Stimulated activated CD8-positive, alpha-beta memory T cell treated with anti-CD3 and anti-CD28 coated beads, Interleukin-2, amount 100 ng/mL, for 1 hour (primary cell): ENCODE measurements around the gene GNRH2.
"Not testable (repeated sequence)": the region's sequence is repeated elsewhere in the genome, so short reads cannot be mapped to it uniquely, and the experiment has no call there.

ENCODE experiments used
- DNase-seq, 2 donors: peaks; one replicate each; pipeline ENCODE4 v3.0.0-alpha.2; 2020; ENCODE audit warnings: low read depth in 2 of 2

The GNRH2 gene

GRCh38 chr20:3043322-3043721, at the start of gene GNRH2:
GNRH2 (plus strand) TSS chr20:3043622; CDS start chr20:3044415, 793 bp downstream.
- no peak for DNase-seq

GRCh38 chr20:2995796-2996195, 47.6 kb upstream of the GNRH2 start:
- DNase-seq, result no peak

- no peak for DNase-seq
Measured at GRCh38 chr20:2998728-2999127, 44.7 kb upstream of the GNRH2 start.

DNA sequence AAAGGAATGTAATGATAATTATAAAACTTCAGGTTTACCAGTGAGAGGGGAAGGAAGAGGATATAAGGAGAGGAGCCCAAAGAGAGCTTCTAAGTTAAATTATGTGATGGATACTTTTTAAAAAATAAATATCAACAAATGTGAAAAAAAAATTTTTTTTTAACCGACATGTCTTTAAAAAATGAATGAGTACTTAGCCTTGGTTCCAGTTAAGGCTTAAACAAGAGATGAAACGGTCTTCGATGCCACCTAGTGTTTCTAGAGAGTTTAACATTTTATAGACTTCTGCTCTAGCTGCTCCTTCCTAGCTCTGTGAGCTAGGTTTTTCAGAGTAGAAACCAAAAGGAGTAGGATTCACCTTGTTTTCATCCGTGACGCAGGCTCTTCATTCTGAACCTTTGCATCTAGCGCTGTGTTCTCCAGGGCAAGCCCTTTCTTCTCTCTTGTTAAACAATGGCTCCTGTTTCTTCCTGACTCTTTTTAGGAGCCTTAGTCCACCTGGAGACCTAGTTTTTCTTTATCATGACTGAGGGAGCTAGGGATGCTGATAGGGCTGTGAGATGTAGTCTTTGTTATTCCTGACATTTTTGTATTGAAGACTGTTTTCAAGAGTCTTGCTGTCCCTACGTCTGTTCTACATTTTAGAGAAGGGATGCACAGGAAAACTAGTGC, 42.4 kb upstream of the GNRH2 start:
- no peak for DNase-seq

DNA sequence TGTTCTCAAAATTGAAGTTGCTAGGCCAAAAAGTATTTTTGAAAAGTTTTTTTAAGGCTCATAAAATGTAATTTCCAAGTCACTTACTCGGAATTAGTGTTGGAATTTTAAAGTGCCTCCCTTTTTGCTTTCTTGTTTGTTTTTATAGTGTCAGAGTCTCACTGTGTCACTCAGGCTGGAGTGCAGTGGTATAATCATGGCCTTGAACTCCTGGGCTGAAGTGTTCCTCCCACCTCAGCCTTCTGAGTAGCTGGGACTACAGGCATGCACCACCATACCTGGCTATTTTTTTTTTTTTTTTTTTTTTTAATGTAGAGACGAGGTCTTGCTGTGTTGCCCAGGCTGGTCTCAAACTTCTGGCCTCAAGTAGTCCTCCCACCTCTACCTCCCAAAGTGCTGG, 40.0 kb upstream of the GNRH2 start:
- no peak for DNase-seq

- DNase-seq, result no peak
Measured at GRCh38 chr20:3010985-3011723, 32.3 kb upstream of the GNRH2 start.

DNA sequence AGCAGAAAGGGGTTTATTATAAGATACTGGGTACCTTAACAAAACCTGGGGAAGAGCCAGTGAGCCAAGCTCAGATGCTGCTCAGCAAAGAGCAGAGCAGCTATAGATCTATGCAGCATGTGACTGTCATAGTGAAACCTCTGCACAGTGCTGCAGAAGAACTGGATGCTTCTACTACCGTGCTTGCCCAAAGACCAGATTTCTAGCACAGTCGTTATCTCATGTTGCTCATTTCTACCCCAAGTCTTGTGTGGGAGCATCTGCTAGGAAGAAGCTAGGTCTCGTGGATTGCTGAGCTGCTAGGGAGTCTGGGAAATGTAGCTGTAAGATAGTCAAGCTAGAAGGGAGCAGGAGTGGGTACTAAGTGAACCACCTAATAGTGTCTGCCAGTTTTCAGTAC, 31.7 kb upstream of the GNRH2 start:
- DNase-seq, result no peak

DNA sequence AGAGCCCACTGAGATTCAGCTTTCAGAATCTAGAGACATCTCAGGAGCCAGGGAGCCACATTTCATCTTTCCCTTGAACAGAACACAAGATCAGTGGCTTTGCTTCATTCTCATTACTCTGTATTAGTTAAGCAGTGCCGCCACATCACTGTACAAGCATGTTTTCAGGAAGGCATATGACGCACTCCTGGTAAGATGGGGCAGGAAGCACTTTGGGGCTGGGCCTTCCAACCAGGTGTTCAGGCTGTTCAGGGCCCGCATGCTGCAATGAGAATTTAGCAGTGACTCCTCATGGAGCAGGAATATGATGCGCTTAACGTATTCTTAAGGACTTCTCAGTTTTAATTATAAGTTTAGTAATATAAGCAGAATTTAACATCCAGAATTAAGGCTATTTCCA, 29.7 kb upstream of the GNRH2 start:
- DNase-seq, result no peak

DNA sequence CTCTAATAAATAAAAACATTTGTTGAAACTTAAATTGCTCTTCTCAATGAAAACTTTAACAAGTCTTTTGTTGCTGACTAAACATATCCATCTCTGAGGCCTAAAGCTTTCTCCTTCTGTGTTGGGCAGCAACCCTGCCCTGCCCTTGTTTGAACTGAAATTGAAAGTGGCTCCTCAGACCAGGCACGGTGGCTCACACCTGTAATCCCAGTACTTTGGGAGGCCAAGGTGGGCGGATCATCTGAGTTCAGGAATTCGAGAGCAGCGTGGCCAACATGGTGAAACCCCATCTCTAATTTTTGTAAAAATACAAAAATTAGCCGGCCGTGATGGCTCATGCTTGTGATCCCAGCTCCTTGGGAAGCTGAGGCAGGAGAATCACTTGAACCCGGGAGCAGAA, 29.2 kb upstream of the GNRH2 start:
- no peak for DNase-seq

GRCh38 chr20:3014662-3015061, 28.8 kb upstream of the GNRH2 start:
- no peak for DNase-seq

GRCh38 chr20:3015302-3015701, 28.1 kb upstream of the GNRH2 start:
- DNase-seq, result not testable (repeated sequence)

DNA sequence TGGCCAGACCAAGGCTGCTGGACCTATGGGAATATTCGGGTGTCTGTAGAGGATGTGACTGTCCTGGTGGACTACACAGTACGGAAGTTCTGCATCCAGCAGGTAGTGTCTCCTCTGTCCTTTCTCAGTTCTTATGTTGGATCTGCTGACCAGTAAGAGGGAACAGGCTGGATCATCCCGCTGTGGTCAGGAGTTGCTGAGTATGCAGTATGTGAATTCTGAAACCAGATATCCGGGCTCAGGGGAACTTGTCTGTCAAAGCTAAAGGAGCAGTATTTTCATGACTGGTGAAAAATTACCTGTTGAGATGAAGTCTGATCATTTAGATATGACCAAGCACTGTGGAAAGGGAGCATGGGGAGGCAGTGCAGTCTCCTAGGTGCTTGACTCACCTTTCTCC, 22.1 kb upstream of the GNRH2 start:
- no peak for DNase-seq

- no peak for DNase-seq
Measured at GRCh38 chr20:3021777-3022176, 21.6 kb upstream of the GNRH2 start.

- DNase-seq, result not testable (repeated sequence)
Measured at GRCh38 chr20:3022559-3023490, 20.6 kb upstream of the GNRH2 start.

GRCh38 chr20:3027987-3028386, 15.4 kb upstream of the GNRH2 start:
- DNase-seq, result no peak

GRCh38 chr20:3031524-3032147, 11.8 kb upstream of the GNRH2 start:
- no peak for DNase-seq

DNA sequence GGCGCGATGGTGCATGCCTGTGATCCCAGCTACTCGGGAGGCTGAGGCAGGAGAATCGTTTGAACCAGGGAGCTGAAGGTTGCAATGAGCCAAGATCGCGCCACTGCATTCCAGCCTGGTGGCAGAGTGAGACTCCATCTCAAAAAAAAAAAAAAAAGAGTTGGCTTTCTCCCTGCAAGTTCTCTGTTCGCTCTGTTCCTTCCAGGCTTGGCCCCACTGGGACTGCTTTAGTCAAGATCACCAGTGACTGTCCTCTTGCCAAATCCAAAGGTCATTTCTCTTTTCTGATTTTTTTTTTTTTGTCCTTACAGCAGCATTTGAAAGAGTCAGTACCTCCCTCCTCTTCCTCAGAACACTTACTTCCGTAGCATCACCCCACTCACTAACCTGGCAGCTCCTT, 10.8 kb upstream of the GNRH2 start:
- DNase-seq, result no peak

- DNase-seq, result no peak
Measured at GRCh38 chr20:3037654-3038053, 5.8 kb upstream of the GNRH2 start.

- no peak for DNase-seq
Measured at GRCh38 chr20:3038454-3038853, 5.0 kb upstream of the GNRH2 start.

- no peak for DNase-seq
Measured at GRCh38 chr20:3039426-3039825, 4.0 kb upstream of the GNRH2 start.

- DNase-seq, result no peak
Measured at GRCh38 chr20:3040086-3040485, 3.3 kb upstream of the GNRH2 start.

GRCh38 chr20:3041854-3042409, 1.5 kb upstream of the GNRH2 start:
- no peak for DNase-seq
